PFSK-1 (cell line): ENCODE results near the gene ITGB6.

Experiments
- FOXP2 ChIP-seq: optimal IDR thresholded peaks from 2 replicates; pipeline ENCODE3; 2011; ENCODE audit warnings: borderline replicate concordance, control low read depth, inconsistent platforms; ENCODE audit not compliant: insufficient read depth; ENCODE audit errors: extremely low read length, extremely low read depth
- POLR2AphosphoS5 ChIP-seq: IDR thresholded peaks from 2 replicates; pipeline ENCODE4 v1.6.1; 2012; ENCODE audit warnings: low read depth, mild to moderate bottlenecking, control low read depth, low read length, moderate library complexity
- REST ChIP-seq, 2 experiments: IDR thresholded peaks; 2 replicates each; pipeline versions ENCODE4 v1.6.1 to v1.8.0; 2011 to 2012; ENCODE audit warnings: low read depth in 2 of 2, low read length in 2 of 2, control low read depth in 1 of 2, inconsistent platforms in 1 of 2, mild to moderate bottlenecking in 1 of 2, moderate library complexity in 1 of 2; ENCODE audit not compliant: insufficient read depth in 1 of 2
- SIN3A ChIP-seq: IDR thresholded peaks from 2 replicates; pipeline ENCODE4 v1.6.1; 2012; ENCODE audit warnings: mild to moderate bottlenecking, low read length, moderate library complexity, borderline replicate concordance; ENCODE audit not compliant: insufficient read depth
- TAF1 ChIP-seq: IDR thresholded peaks from 2 replicates; pipeline ENCODE4 v1.6.1; 2012; ENCODE audit warnings: low read length, control low read depth, borderline replicate concordance; ENCODE audit not compliant: insufficient read depth

ITGB6 gene

GRCh38 chr2:160169988-160170387, 30.1 kb downstream of the ITGB6 start:
- TF ChIP-seq FOXP2 (no peak), REST (IDR thresholded peaks at IDR 0.05; ENCODE audit: insufficient read depth in 1 of 2, low read depth in 2 of 2, low read length in 2 of 2) (no peak), SIN3A (no peak), TAF1 (no peak), POLR2AphosphoS5 (no peak)

GRCh38 chr2:160169471-160169870, 30.6 kb downstream of the ITGB6 start:
- no peak for TF ChIP-seq FOXP2
- no peak for TF ChIP-seq TAF1
- no peak for TF ChIP-seq POLR2AphosphoS5
- TF ChIP-seq SIN3A = no peak
- no peak for TF ChIP-seq REST (IDR thresholded peaks at IDR 0.05; ENCODE audit: insufficient read depth in 1 of 2, low read depth in 2 of 2, low read length in 2 of 2)

- TF ChIP-seq SIN3A (no peak), FOXP2 (no peak), REST (IDR thresholded peaks at IDR 0.05; ENCODE audit: insufficient read depth in 1 of 2, low read depth in 2 of 2, low read length in 2 of 2) (no peak), TAF1 (no peak)
These were observed 31.2 kb downstream of the ITGB6 start for GRCh38 chr2:160168878-160169277.

- TF ChIP-seq FOXP2 (no peak), TAF1 (no peak), SIN3A (no peak), POLR2AphosphoS5 (no peak), REST (IDR thresholded peaks at IDR 0.05; ENCODE audit: insufficient read depth in 1 of 2, low read depth in 2 of 2, low read length in 2 of 2) (no peak)
These were observed 32.9 kb downstream of the ITGB6 start for GRCh38 chr2:160167089-160167740.

- TF ChIP-seq REST (IDR thresholded peaks at IDR 0.05; ENCODE audit: insufficient read depth in 1 of 2, low read depth in 2 of 2, low read length in 2 of 2) = no peak
- no peak for TF ChIP-seq TAF1
- TF ChIP-seq FOXP2 = no peak
- no peak for TF ChIP-seq SIN3A
These were observed 34.1 kb downstream of the ITGB6 start for GRCh38 chr2:160165996-160166395.
